Breast epithelium (tissue), 4 donors: ENCODE results near the gene LRRFIP1. TPM values are rescaled to one million over a fixed set of nuclear protein-coding genes. Genes with fewer than 3 reads are reported as not detected.

Experiments used
- DNase-seq, 2 donors: peaks; one replicate each; pipeline ENCODE4 v3.0.0-alpha.2; 2019; ENCODE audit warnings: low spot score in 2 of 2
- H3K27ac ChIP-seq, 2 donors: fragments of 200-600 bp; sonication (generic) in 1 of 2; one replicate each; pipeline ENCODE4 v1.5.1; 2016 to 2019; ENCODE audit warnings: mild to moderate bottlenecking in 1 of 2
- H3K27me3 ChIP-seq, 2 donors: fragments of 200-600 bp; sonication (generic) in 1 of 2; one replicate each; pipeline versions ENCODE4 v1.5.1 to v1.6.0; 2017 to 2019; ENCODE audit warnings: control low read depth in 1 of 2, mild to moderate bottlenecking in 1 of 2
- H3K36me3 ChIP-seq: fragments of 200-600 bp; one replicate; pipeline ENCODE4 v1.5.1; 2019
- H3K4me1 ChIP-seq, 2 donors: fragments of 200-600 bp; sonication (generic); one replicate each; pipeline ENCODE4 v1.5.1; 2016 to 2019; ENCODE audit warnings: control low read depth in 1 of 2
- H3K4me3 ChIP-seq, 3 donors: fragments of 200-600 bp; sonication (generic); 1 replicate in 2 of 3; 2 replicates in 1 of 3; pipeline ENCODE4 v1.5.1; 2016 to 2019; ENCODE audit warnings: mild to moderate bottlenecking in 3 of 3, moderate library complexity in 2 of 3
- H3K9me3 ChIP-seq, 2 donors: fragments of 200-600 bp; sonication (generic) in 1 of 2; one replicate each; pipeline ENCODE4 v1.5.1; 2016 to 2019; ENCODE audit warnings: control low read depth in 1 of 2
- POLR2A ChIP-seq: fragments of 450-650 bp; IDR thresholded peaks from one replicate; pipeline ENCODE4 v1.6.1; 2016; ENCODE audit warnings: antibody characterized with exemption, mild to moderate bottlenecking, moderate library complexity
- POLR2AphosphoS5 ChIP-seq, 3 donors: sonication (generic); formaldehyde crosslinking; IDR thresholded peaks; one replicate each; pipeline ENCODE4 v1.6.1; 2017; ENCODE audit warnings: antibody characterized with exemption in 3 of 3
- intact Hi-C: fragments of 100-400 bp; cut with DNase I; formaldehyde crosslinking; loops from one replicate; pipeline ENCODE4 v1.15.1; 2023; ENCODE audit warnings: low total_unique reads
- total RNA-seq, 3 donors: library from RNA; depleted of rRNA; stranded (reverse); fragments of >200 nt; gene quantifications; one replicate each; pipeline ENCODE4 v1.1.0, GENCODE V29; 2016
- TF ChIP-seq, protein P1 (sequence below), 3 donors: fragments of 450-650 bp; IDR thresholded peaks; one replicate each; pipeline ENCODE4 v1.5.1; 2016 to 2017; ENCODE audit warnings: antibody characterized with exemption in 3 of 3, mild to moderate bottlenecking in 3 of 3, moderate library complexity in 3 of 3

The LRRFIP1 gene
- total RNA-seq, 3 donors from 2014 or later = 82.6 to 136 (median 130) TPM

- no peak for DNase-seq
- Histone ChIP-seq H3K4me1 (no peaks in the 10 kb centered on the region), H3K27ac (no peak overlapping the region), H3K9me3 (no peaks in the 10 kb centered on the region), H3K27me3 (no peaks in the 10 kb centered on the region), H3K4me3 (no peak overlapping the region), H3K36me3 (no peaks in the 10 kb centered on the region)
- TF ChIP-seq POLR2AphosphoS5 (IDR thresholded peaks at IDR 0.05) (no peak), POLR2A (no peak)
- TF ChIP-seq, protein P1, sequence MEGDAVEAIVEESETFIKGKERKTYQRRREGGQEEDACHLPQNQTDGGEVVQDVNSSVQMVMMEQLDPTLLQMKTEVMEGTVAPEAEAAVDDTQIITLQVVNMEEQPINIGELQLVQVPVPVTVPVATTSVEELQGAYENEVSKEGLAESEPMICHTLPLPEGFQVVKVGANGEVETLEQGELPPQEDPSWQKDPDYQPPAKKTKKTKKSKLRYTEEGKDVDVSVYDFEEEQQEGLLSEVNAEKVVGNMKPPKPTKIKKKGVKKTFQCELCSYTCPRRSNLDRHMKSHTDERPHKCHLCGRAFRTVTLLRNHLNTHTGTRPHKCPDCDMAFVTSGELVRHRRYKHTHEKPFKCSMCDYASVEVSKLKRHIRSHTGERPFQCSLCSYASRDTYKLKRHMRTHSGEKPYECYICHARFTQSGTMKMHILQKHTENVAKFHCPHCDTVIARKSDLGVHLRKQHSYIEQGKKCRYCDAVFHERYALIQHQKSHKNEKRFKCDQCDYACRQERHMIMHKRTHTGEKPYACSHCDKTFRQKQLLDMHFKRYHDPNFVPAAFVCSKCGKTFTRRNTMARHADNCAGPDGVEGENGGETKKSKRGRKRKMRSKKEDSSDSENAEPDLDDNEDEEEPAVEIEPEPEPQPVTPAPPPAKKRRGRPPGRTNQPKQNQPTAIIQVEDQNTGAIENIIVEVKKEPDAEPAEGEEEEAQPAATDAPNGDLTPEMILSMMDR (IDR thresholded peaks at IDR 0.05) = no peak
- intact Hi-C loops = no loop called here
Measured at GRCh38 chr2:237819231-237819630, 191.8 kb downstream of the LRRFIP1 start.

DNA sequence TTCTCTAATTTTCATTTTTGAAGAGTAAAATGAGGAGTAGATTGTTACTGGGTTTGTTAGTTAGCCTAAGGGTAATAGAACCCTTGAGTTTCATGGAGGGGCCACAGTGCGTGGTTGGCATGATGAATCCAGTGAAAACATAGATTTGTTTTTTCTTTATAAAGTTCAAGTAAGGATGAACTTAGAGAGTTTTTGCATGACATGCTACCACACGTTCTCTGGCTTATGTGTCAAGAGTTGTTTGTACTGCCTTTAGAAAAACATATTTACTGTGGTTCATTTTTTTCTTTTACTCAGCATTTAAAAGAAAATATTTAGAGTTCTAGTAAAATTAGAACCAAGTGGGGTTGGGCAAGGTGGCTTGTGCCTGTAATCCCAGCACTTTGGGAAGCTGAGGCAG lies 193.0 kb downstream of the LRRFIP1 start:
- Histone ChIP-seq H3K27ac (no peak overlapping the region), H3K9me3 (no peaks in the 10 kb centered on the region), H3K36me3 (no peaks in the 10 kb centered on the region), H3K4me3 (no peak overlapping the region), H3K27me3 (no peaks in the 10 kb centered on the region), H3K4me1 (no peaks in the 10 kb centered on the region)
- intact Hi-C loops = no loop called here
- TF ChIP-seq, protein P1 (IDR thresholded peaks at IDR 0.05) = no peak
- TF ChIP-seq POLR2A (no peak), POLR2AphosphoS5 (IDR thresholded peaks at IDR 0.05) (no peak)
- DNase-seq = no peak

DNA sequence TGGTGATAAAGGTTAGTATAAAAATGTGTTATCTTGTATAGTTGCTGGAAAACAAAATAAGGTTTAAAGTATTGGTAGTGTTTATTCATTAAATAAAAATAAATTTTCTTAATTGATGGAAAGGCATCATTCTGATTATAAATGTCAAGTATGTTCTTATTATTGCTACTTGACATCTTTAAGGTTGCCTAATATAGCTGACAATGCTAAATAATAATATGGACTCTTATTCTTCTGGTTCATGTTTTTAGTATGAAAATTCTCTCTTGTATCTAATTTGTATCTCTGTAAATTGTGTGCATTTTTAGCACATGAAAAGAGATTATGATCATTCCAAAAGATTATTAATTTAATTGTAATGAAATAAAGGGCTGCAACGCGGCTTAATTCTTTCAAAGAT lies 196.2 kb downstream of the LRRFIP1 start:
- H3K36me3 ChIP-seq = no peaks in the 10 kb centered on the region
- H3K27me3 ChIP-seq = no peaks in the 10 kb centered on the region
- TF ChIP-seq, protein P1 (IDR thresholded peaks at IDR 0.05) = no peak
- no peak for TF ChIP-seq POLR2A
- no peak for TF ChIP-seq POLR2AphosphoS5 (IDR thresholded peaks at IDR 0.05)
- H3K4me1 ChIP-seq = no peaks in the 10 kb centered on the region
- H3K27ac ChIP-seq = no peak overlapping the region
- no peak for DNase-seq
- intact Hi-C loops = no loop called here
- H3K4me3 ChIP-seq = no peak overlapping the region
- no peaks in the 10 kb centered on the region for H3K9me3 ChIP-seq

- Histone ChIP-seq H3K27me3 (no peaks in the 10 kb centered on the region), H3K4me3 (no peak overlapping the region), H3K27ac (no peak overlapping the region), H3K4me1 (no peaks in the 10 kb centered on the region), H3K36me3 (no peaks in the 10 kb centered on the region), H3K9me3 (no peaks in the 10 kb centered on the region)
- TF ChIP-seq POLR2AphosphoS5 (IDR thresholded peaks at IDR 0.05) = no peak
- TF ChIP-seq, protein P1 (IDR thresholded peaks at IDR 0.05) = no peak
- TF ChIP-seq POLR2A = no peak
- intact Hi-C loops = no loop called here
- no peak for DNase-seq
Measured at GRCh38 chr2:237824085-237824484, 196.7 kb downstream of the LRRFIP1 start.

GRCh38 chr2:237827421-237827987 lies 200.1 kb downstream of the LRRFIP1 start:
- intact Hi-C loops = no loop called here
- Histone ChIP-seq H3K36me3 (no peaks in the 10 kb centered on the region), H3K9me3 (no peaks in the 10 kb centered on the region), H3K4me3 (no peak overlapping the region), H3K27me3 (no peaks in the 10 kb centered on the region), H3K27ac (no peak overlapping the region), H3K4me1 (no peaks in the 10 kb centered on the region)
- TF ChIP-seq POLR2A (no peak), POLR2AphosphoS5 (IDR thresholded peaks at IDR 0.05) (no peak)
- TF ChIP-seq, protein P1 (IDR thresholded peaks at IDR 0.05) = no peak
- DNase-seq = no peak

Other genes starting within 250 kb of the LRRFIP1 start
- 100 to 1,000 TPM; 116 to 907 (median 320) TPM for gene COL6A3, start 213.4 kb upstream of the LRRFIP1 start, total RNA-seq
- gene MLPH, start 140.3 kb upstream of the LRRFIP1 start, total RNA-seq = 100 to 1,000 TPM in 2 of 3 donors, 10 to 100 TPM in 1; 15.5 to 242 (median 223) TPM
- gene PRLH, start 61.0 kb upstream of the LRRFIP1 start, total RNA-seq = not detected
- 10 to 100 TPM in 2 of 3 donors, not detected in 1; 39.7 to 43.9 TPM for gene RAB17, start 36.9 kb upstream of the LRRFIP1 start, total RNA-seq
- gene RBM44, start 171.2 kb downstream of the LRRFIP1 start, total RNA-seq = 1 to 10 TPM; 1.4 to 2.5 (median 2.0) TPM
- gene RAMP1, start 232.0 kb downstream of the LRRFIP1 start, total RNA-seq = 10 to 100 TPM in 1 of 3 donors, 1 to 10 TPM in 1, not detected in 1; 8.2 to 25.9 TPM